ENCODE measurements around the gene CDH23. TPM values are rescaled to one million over a fixed set of nuclear protein-coding genes. Genes with fewer than 3 reads are reported as not detected.

Gene CDH23
- total and polyA plus RNA-seq, 2 donors (not counting 1 experiment from before 2014, with no cell fraction given): 0.01 to 0.17 TPM

DNA sequence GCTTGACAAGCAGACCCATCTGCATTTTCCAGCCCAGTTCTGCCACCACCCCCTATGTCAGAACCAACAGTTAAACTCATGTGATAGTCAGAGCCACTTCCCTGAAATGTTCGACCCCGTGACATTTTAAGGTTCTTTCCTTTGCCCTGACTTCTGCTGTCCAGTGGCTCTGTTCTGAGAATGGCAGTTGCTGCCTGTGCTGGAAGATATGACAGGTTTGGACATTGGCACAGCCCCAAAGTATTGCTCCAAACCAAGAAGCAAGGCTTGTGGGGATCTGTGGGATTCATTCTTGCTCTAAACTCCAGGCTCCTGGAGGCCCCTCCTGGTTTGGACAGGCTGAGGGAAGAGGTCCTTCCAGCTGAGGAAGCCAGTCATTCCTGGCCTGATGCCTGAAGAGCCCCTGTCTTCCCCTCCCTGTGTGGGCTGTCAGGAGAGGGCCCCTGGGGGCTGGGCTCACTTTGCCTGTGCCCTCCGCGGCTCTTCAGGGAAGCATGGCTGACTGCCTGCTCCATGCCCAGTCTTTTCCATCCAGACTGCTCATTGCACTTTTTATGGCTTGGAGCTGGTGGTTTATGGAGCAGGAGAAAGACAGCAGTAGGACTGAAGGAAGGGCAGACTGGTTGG lies 138.0 kb downstream of the CDH23 start:
- Histone ChIP-seq H3K27me3 (ENCODE audit: control insufficient read depth, insufficient read depth, low read length) (no peaks in the 10 kb centered on the region), H4K20me1 (ENCODE audit: control insufficient read depth, extremely low read depth, insufficient read depth, low read length) (no peaks in the 10 kb centered on the region), H3K27ac (ENCODE audit: insufficient read depth, low read length) (no peak overlapping the region), H3K4me1 (ENCODE audit: control insufficient read depth, extremely low read depth, insufficient read depth, low read length) (no peaks in the 10 kb centered on the region), H3K79me2 (ENCODE audit: control insufficient read depth, insufficient read depth, low read length) (no peaks in the 10 kb centered on the region), H2AFZ (ENCODE audit: low read length) (no peak overlapping the region), H3K9me3 (ENCODE audit: control insufficient read depth, insufficient read depth, low read depth, low read length) (no peaks in the 10 kb centered on the region), H3K4me3 (replicated peaks in 1 of 4; ENCODE audit: control extremely low read depth in 1 of 4, insufficient read depth in 1 of 4, low read depth in 3 of 4, low read length in 4 of 4) (no peak overlapping the region), H3K36me3 (ENCODE audit: control insufficient read depth, insufficient read depth, low read length) (no peaks in the 10 kb centered on the region), H3K9ac (ENCODE audit: insufficient read depth, low read length) (no peak overlapping the region), H3K4me2 (ENCODE audit: extremely low read depth, insufficient read depth, low read length) (no peak overlapping the region)
- no peak for DNase-seq (ENCODE audit: low read depth in 2 of 2)
- TF ChIP-seq EZH2 (IDR thresholded peaks at IDR 0.05; ENCODE audit: low read length, missing control alignments): no peak
- TF ChIP-seq, protein P1, sequence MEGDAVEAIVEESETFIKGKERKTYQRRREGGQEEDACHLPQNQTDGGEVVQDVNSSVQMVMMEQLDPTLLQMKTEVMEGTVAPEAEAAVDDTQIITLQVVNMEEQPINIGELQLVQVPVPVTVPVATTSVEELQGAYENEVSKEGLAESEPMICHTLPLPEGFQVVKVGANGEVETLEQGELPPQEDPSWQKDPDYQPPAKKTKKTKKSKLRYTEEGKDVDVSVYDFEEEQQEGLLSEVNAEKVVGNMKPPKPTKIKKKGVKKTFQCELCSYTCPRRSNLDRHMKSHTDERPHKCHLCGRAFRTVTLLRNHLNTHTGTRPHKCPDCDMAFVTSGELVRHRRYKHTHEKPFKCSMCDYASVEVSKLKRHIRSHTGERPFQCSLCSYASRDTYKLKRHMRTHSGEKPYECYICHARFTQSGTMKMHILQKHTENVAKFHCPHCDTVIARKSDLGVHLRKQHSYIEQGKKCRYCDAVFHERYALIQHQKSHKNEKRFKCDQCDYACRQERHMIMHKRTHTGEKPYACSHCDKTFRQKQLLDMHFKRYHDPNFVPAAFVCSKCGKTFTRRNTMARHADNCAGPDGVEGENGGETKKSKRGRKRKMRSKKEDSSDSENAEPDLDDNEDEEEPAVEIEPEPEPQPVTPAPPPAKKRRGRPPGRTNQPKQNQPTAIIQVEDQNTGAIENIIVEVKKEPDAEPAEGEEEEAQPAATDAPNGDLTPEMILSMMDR (conservative IDR thresholded peaks at IDR 0.05 in 1 of 2, IDR thresholded peaks at IDR 0.05 in 1 of 2; ENCODE audit: low read depth in 1 of 2, low read length in 2 of 2): no peak

DNA sequence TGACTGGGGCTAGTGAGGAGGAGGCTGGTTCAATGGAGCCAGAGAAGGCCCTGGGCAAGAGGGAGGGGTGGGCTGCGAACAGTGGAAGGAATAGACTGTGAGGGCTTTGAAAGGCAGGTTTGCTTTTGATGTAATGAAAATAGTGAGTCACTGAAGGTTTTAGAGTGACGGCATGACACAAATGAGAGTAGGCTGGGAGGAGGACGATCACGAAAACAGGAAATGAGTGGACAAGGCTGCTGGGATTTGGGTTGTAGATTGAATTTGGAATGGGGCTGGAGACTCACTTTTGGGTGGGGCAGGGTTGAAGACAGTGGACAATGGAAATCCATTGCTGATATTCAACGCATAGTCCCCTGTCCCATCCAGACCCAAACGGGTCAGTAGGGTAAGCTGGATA lies 139.6 kb downstream of the CDH23 start:
- H3K4me1 ChIP-seq (ENCODE audit: control insufficient read depth, extremely low read depth, insufficient read depth, low read length): no peaks in the 10 kb centered on the region
- no peaks in the 10 kb centered on the region for H4K20me1 ChIP-seq (ENCODE audit: control insufficient read depth, extremely low read depth, insufficient read depth, low read length)
- TF ChIP-seq, protein P1 (conservative IDR thresholded peaks at IDR 0.05 in 1 of 2, IDR thresholded peaks at IDR 0.05 in 1 of 2; ENCODE audit: low read depth in 1 of 2, low read length in 2 of 2): no peak
- no peak for TF ChIP-seq EZH2 (IDR thresholded peaks at IDR 0.05; ENCODE audit: low read length, missing control alignments)
- H2AFZ ChIP-seq (ENCODE audit: low read length): no peak overlapping the region
- H3K4me3 ChIP-seq (replicated peaks in 1 of 4; ENCODE audit: control extremely low read depth in 1 of 4, insufficient read depth in 1 of 4, low read depth in 3 of 4, low read length in 4 of 4): no peak overlapping the region
- no peak overlapping the region for H3K4me2 ChIP-seq (ENCODE audit: extremely low read depth, insufficient read depth, low read length)
- H3K9ac ChIP-seq (ENCODE audit: insufficient read depth, low read length): no peak overlapping the region
- no peaks in the 10 kb centered on the region for H3K36me3 ChIP-seq (ENCODE audit: control insufficient read depth, insufficient read depth, low read length)
- H3K9me3 ChIP-seq (ENCODE audit: control insufficient read depth, insufficient read depth, low read depth, low read length): no peaks in the 10 kb centered on the region
- H3K27ac ChIP-seq (ENCODE audit: insufficient read depth, low read length): no peak overlapping the region
- H3K27me3 ChIP-seq (ENCODE audit: control insufficient read depth, insufficient read depth, low read length): no peaks in the 10 kb centered on the region
- DNase-seq (ENCODE audit: low read depth in 2 of 2): no peak
- H3K79me2 ChIP-seq (ENCODE audit: control insufficient read depth, insufficient read depth, low read length): no peaks in the 10 kb centered on the region

DNA sequence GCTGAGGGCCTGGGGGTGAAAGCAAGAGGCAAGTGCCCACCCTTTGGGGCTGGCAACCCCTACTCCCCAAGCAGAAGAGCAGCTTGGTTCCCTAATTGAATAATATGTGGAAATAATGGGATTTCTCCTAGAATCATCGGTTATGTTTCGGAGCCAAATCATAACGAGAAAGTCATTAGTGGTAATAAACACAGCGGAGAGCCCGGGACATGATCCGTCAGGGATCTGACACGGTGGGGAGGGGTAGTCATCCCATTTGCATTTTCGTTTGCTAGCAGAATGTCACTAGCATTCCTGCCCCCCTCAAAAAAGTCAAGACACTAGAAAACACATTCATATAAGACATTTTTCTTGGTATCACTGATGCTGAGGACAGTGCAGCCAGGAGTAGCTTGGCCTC lies 140.4 kb downstream of the CDH23 start:
- no peaks in the 10 kb centered on the region for H4K20me1 ChIP-seq (ENCODE audit: control insufficient read depth, extremely low read depth, insufficient read depth, low read length)
- DNase-seq (ENCODE audit: low read depth in 2 of 2): no peak
- H3K4me2 ChIP-seq (ENCODE audit: extremely low read depth, insufficient read depth, low read length): no peak overlapping the region
- H3K4me1 ChIP-seq (ENCODE audit: control insufficient read depth, extremely low read depth, insufficient read depth, low read length): no peaks in the 10 kb centered on the region
- H3K27me3 ChIP-seq (ENCODE audit: control insufficient read depth, insufficient read depth, low read length): no peaks in the 10 kb centered on the region
- no peak overlapping the region for H3K4me3 ChIP-seq (replicated peaks in 1 of 4; ENCODE audit: control extremely low read depth in 1 of 4, insufficient read depth in 1 of 4, low read depth in 3 of 4, low read length in 4 of 4)
- no peak for TF ChIP-seq EZH2 (IDR thresholded peaks at IDR 0.05; ENCODE audit: low read length, missing control alignments)
- TF ChIP-seq, protein P1 (conservative IDR thresholded peaks at IDR 0.05 in 1 of 2, IDR thresholded peaks at IDR 0.05 in 1 of 2; ENCODE audit: low read depth in 1 of 2, low read length in 2 of 2): no peak
- no peak overlapping the region for H2AFZ ChIP-seq (ENCODE audit: low read length)
- no peaks in the 10 kb centered on the region for H3K36me3 ChIP-seq (ENCODE audit: control insufficient read depth, insufficient read depth, low read length)
- no peak overlapping the region for H3K9ac ChIP-seq (ENCODE audit: insufficient read depth, low read length)
- no peak overlapping the region for H3K27ac ChIP-seq (ENCODE audit: insufficient read depth, low read length)
- no peaks in the 10 kb centered on the region for H3K9me3 ChIP-seq (ENCODE audit: control insufficient read depth, insufficient read depth, low read depth, low read length)
- no peaks in the 10 kb centered on the region for H3K79me2 ChIP-seq (ENCODE audit: control insufficient read depth, insufficient read depth, low read length)

All from fibroblast of lung (primary cell).